Mesendoderm (in vitro differentiated cells): ENCODE results near the gene PARD3.

Experiments used
- DNase-seq: peaks from one replicate; pipeline ENCODE4 v3.0.0; 2013
- H2AK5ac ChIP-seq: 2 replicates; pipeline ENCODE4 v1.6.1; 2013; ENCODE audit warnings: low read length, inconsistent platforms
- H2BK120ac ChIP-seq: 2 replicates; pipeline ENCODE4 v1.6.1; 2013; ENCODE audit warnings: low read depth, mild to moderate bottlenecking, low read length, moderate library complexity, mixed read lengths
- H2BK15ac ChIP-seq: replicated peaks from 2 replicates; pipeline ENCODE4 v1.6.1; 2013; ENCODE audit warnings: low read depth, mild to moderate bottlenecking, moderate library complexity
- H2BK5ac ChIP-seq: 2 replicates; pipeline ENCODE4 v1.6.1; 2013; ENCODE audit warnings: low read length, inconsistent platforms
- H3K18ac ChIP-seq: 2 replicates; pipeline ENCODE4 v1.6.1; 2013; ENCODE audit warnings: mild to moderate bottlenecking, low read length, mixed read lengths
- H3K23ac ChIP-seq: one replicate; pipeline ENCODE4 v1.6.1; 2013; ENCODE audit warnings: low read length
- H3K27ac ChIP-seq: 2 replicates; pipeline ENCODE4 v1.5.1; 2013; ENCODE audit warnings: low read depth, mild to moderate bottlenecking, inconsistent platforms, low read length, moderate library complexity
- H3K27me3 ChIP-seq: 2 replicates; pipeline ENCODE4 v1.6.1; 2013; ENCODE audit warnings: low read length, control low read depth, mild to moderate bottlenecking, inconsistent platforms; ENCODE audit not compliant: insufficient read depth, poor library complexity
- H3K36me3 ChIP-seq: 2 replicates; pipeline ENCODE4 v1.6.1; 2013; ENCODE audit warnings: low read length, inconsistent platforms; ENCODE audit not compliant: control insufficient read depth, insufficient read depth
- H3K4ac ChIP-seq: one replicate; pipeline ENCODE4 v1.6.1; 2013; ENCODE audit warnings: low read depth, mild to moderate bottlenecking, low read length, moderate library complexity
- H3K4me1 ChIP-seq: 2 replicates; pipeline ENCODE4 v1.6.1; 2013; ENCODE audit warnings: low read depth, low read length, inconsistent platforms; ENCODE audit not compliant: control insufficient read depth
- H3K4me2 ChIP-seq: 2 replicates; pipeline ENCODE4 v1.6.1; 2013; ENCODE audit warnings: low read length
- H3K4me3 ChIP-seq: 2 replicates; pipeline ENCODE4 v1.5.1; 2013; ENCODE audit warnings: mild to moderate bottlenecking, low read length
- H3K56ac ChIP-seq: one replicate; pipeline ENCODE4 v1.6.1; 2013; ENCODE audit warnings: low read length
- H3K79me1 ChIP-seq: 2 replicates; pipeline ENCODE4 v1.6.1; 2013; ENCODE audit warnings: low read length, inconsistent platforms
- H3K79me2 ChIP-seq: 2 replicates; pipeline ENCODE4 v1.6.1; 2013; ENCODE audit warnings: mild to moderate bottlenecking, low read length; ENCODE audit not compliant: control insufficient read depth, insufficient read depth
- H3K9ac ChIP-seq: 2 replicates; pipeline ENCODE4 v1.6.1; 2013; ENCODE audit warnings: low read length, inconsistent platforms
- H4K5ac ChIP-seq: one replicate; pipeline ENCODE4 v1.6.1; 2013; ENCODE audit warnings: low read length
- H4K8ac ChIP-seq: one replicate; pipeline ENCODE4 v1.6.1; 2013; ENCODE audit warnings: low read depth, mild to moderate bottlenecking, control low read depth, low read length, moderate library complexity
- WGBS: extraction: QIAGEN DNeasy Blood & Tissue Kit; methylation state at CpG from one replicate; pipeline ENCODE4 v1.1.7; 2013; ENCODE audit warnings: low lambda C conversion rate, missing lambda C conversion rate; ENCODE audit not compliant: insufficient coverage; ENCODE audit errors: extremely low coverage; 5-methylcytosine and 5-hydroxymethylcytosine counted together

PARD3 gene

GRCh38 chr10:34570887-34571286, 244.2 kb downstream of the PARD3 start:
- Histone ChIP-seq H3K18ac (no peak overlapping the region), H3K9ac (no peak overlapping the region), H2AK5ac (no peak overlapping the region), H2BK120ac (no peak overlapping the region), H4K5ac (no peak overlapping the region), H3K23ac (no peak overlapping the region), H4K8ac (no peak overlapping the region), H3K27me3 (no peaks in the 10 kb centered on the region), H3K36me3 (no peaks in the 10 kb centered on the region), H3K27ac (no peak overlapping the region), H3K4ac (no peak overlapping the region), H3K4me1 (peaks cover 9% of the 10 kb centered on the region), H3K56ac (no peak overlapping the region), H3K4me2 (no peak overlapping the region), H3K79me2 (peaks cover 3% of the 10 kb centered on the region), H3K4me3 (no peak overlapping the region), H2BK5ac (no peak overlapping the region), H2BK15ac (peak overlapping the region; percentile 25), H3K79me1 (peaks cover 1% of the 10 kb centered on the region)
- no peak for DNase-seq
- WGBS: no CpG with 5 or more reads among the region's 2 CpGs

GRCh38 chr10:34567659-34568253, 247.3 kb downstream of the PARD3 start:
- Histone ChIP-seq H2BK5ac (no peak overlapping the region), H3K27me3 (no peaks in the 10 kb centered on the region), H4K5ac (no peak overlapping the region), H2BK15ac (no peak overlapping the region), H3K27ac (no peak overlapping the region), H3K79me1 (no peaks in the 10 kb centered on the region), H3K79me2 (peaks cover 3% of the 10 kb centered on the region), H3K4ac (peak overlapping the region; percentile 86), H2AK5ac (no peak overlapping the region), H3K36me3 (no peaks in the 10 kb centered on the region), H3K4me2 (no peak overlapping the region), H2BK120ac (no peak overlapping the region), H3K18ac (peak overlapping the region; percentile 80), H3K4me1 (peaks cover 12% of the 10 kb centered on the region), H3K23ac (no peak overlapping the region), H3K9ac (no peak overlapping the region), H3K4me3 (no peak overlapping the region), H3K56ac (no peak overlapping the region), H4K8ac (no peak overlapping the region)
- DNase-seq: peak; percentile 33
- WGBS: no CpG with 5 or more reads among the region's 6 CpGs

- Histone ChIP-seq H3K79me2 (peaks cover 3% of the 10 kb centered on the region), H3K4me2 (no peak overlapping the region), H3K4ac (no peak overlapping the region), H3K23ac (no peak overlapping the region), H3K9ac (no peak overlapping the region), H2BK15ac (no peak overlapping the region), H2AK5ac (no peak overlapping the region), H2BK120ac (no peak overlapping the region), H3K27ac (peak overlapping the region; percentile 63), H3K79me1 (no peaks in the 10 kb centered on the region), H3K56ac (peak overlapping the region; percentile 25), H4K8ac (no peak overlapping the region), H3K4me1 (peaks cover 10% of the 10 kb centered on the region), H3K18ac (no peak overlapping the region), H3K36me3 (no peaks in the 10 kb centered on the region), H2BK5ac (peak overlapping the region; percentile 57), H3K4me3 (no peak overlapping the region), H3K27me3 (no peaks in the 10 kb centered on the region), H4K5ac (no peak overlapping the region)
- DNase-seq: peak; percentile 52
- WGBS: no CpG with 5 or more reads among the region's 3 CpGs
Measured at GRCh38 chr10:34565934-34566333, 249.2 kb downstream of the PARD3 start.

- Histone ChIP-seq H3K79me2 (peaks cover 2% of the 10 kb centered on the region), H3K56ac (no peak overlapping the region), H4K5ac (no peak overlapping the region)
Measured at GRCh38 chr10:34558093-34558583, 257.0 kb downstream of the PARD3 start.

GRCh38 chr10:34557173-34557572, 257.9 kb downstream of the PARD3 start:
- Histone ChIP-seq H3K79me1 (peaks cover 9% of the 10 kb centered on the region), H3K4me2 (no peak overlapping the region), H3K56ac (no peak overlapping the region), H2BK5ac (no peak overlapping the region), H3K36me3 (no peaks in the 10 kb centered on the region), H3K18ac (no peak overlapping the region), H3K23ac (no peak overlapping the region), H3K4ac (no peak overlapping the region), H4K8ac (no peak overlapping the region), H3K27ac (no peak overlapping the region), H3K27me3 (no peaks in the 10 kb centered on the region), H4K5ac (no peak overlapping the region), H3K4me3 (no peak overlapping the region), H2BK15ac (no peak overlapping the region), H2BK120ac (no peak overlapping the region), H2AK5ac (no peak overlapping the region), H3K4me1 (peaks cover 2% of the 10 kb centered on the region), H3K9ac (no peak overlapping the region), H3K79me2 (peaks cover 2% of the 10 kb centered on the region)
- DNase-seq: no peak
- WGBS: no CpG with 5 or more reads among the region's 6 CpGs

More at GRCh38 chr10:34558093-34558583, 257.0 kb downstream of the PARD3 start:
- Histone ChIP-seq H3K36me3 (no peaks in the 10 kb centered on the region), H2BK120ac (no peak overlapping the region), H3K23ac (no peak overlapping the region), H3K27me3 (no peaks in the 10 kb centered on the region), H2BK5ac (no peak overlapping the region), H3K9ac (no peak overlapping the region), H2BK15ac (no peak overlapping the region), H3K4me2 (no peak overlapping the region), H3K4me3 (no peak overlapping the region), H3K4me1 (peaks cover 2% of the 10 kb centered on the region), H3K4ac (no peak overlapping the region), H4K8ac (no peak overlapping the region), H3K79me1 (peaks cover 7% of the 10 kb centered on the region), H2AK5ac (no peak overlapping the region), H3K18ac (no peak overlapping the region), H3K27ac (no peak overlapping the region)
- DNase-seq: no peak
- no CpG with 5 or more reads among the region's 3 CpGs for WGBS

- H3K18ac ChIP-seq: no peak overlapping the region
- no peak overlapping the region for H2BK15ac ChIP-seq
- no peak overlapping the region for H3K4ac ChIP-seq
- no peak overlapping the region for H4K5ac ChIP-seq
- H3K23ac ChIP-seq: no peak overlapping the region
- no peak overlapping the region for H3K56ac ChIP-seq
- no peak overlapping the region for H3K4me2 ChIP-seq
- DNase-seq: peak; percentile 33
- peaks cover 9% of the 10 kb centered on the region for H3K79me1 ChIP-seq
- no peak overlapping the region for H3K27ac ChIP-seq
- H3K36me3 ChIP-seq: no peaks in the 10 kb centered on the region
- no peak overlapping the region for H2AK5ac ChIP-seq
- no peak overlapping the region for H3K9ac ChIP-seq
- no peak overlapping the region for H2BK5ac ChIP-seq
- H4K8ac ChIP-seq: no peak overlapping the region
- peaks cover 2% of the 10 kb centered on the region for H3K4me1 ChIP-seq
- no peak overlapping the region for H3K4me3 ChIP-seq
- no CpG with 5 or more reads among the region's 1 CpG for WGBS
- H3K79me2 ChIP-seq: peaks cover 2% of the 10 kb centered on the region
- no peaks in the 10 kb centered on the region for H3K27me3 ChIP-seq
- no peak overlapping the region for H2BK120ac ChIP-seq
Measured at GRCh38 chr10:34555653-34556052, 259.4 kb downstream of the PARD3 start.
